HUES48 (cell line): ENCODE results near the gene FLNB.

Experiments used
- H3K27ac ChIP-seq: one replicate; pipeline ENCODE4 v1.7.0; 2013; ENCODE audit warnings: low read depth, low read length, inconsistent platforms
- H3K27me3 ChIP-seq: 2 replicates; pipeline ENCODE4 v1.6.1; 2013; ENCODE audit warnings: mild to moderate bottlenecking, low read length; ENCODE audit not compliant: control insufficient read depth, insufficient read depth
- H3K36me3 ChIP-seq: 2 replicates; pipeline ENCODE4 v1.6.1; 2013; ENCODE audit warnings: low read length; ENCODE audit not compliant: control insufficient read depth, insufficient read depth
- H3K4me1 ChIP-seq: 2 replicates; pipeline ENCODE4 v1.6.1; 2013; ENCODE audit warnings: mild to moderate bottlenecking, low read length; ENCODE audit not compliant: control insufficient read depth, insufficient read depth
- H3K4me3 ChIP-seq: 2 replicates; pipeline ENCODE4 v1.5.1; 2013; ENCODE audit warnings: mild to moderate bottlenecking, low read depth, low read length
- H3K9ac ChIP-seq: 2 replicates; pipeline ENCODE4 v1.6.1; 2013; ENCODE audit warnings: mild to moderate bottlenecking, low read depth, low read length, moderate library complexity
- H3K9me3 ChIP-seq: 2 replicates; pipeline ENCODE4 v1.6.1; 2013; ENCODE audit warnings: low read length; ENCODE audit not compliant: control insufficient read depth, insufficient read depth

Gene FLNB

DNA sequence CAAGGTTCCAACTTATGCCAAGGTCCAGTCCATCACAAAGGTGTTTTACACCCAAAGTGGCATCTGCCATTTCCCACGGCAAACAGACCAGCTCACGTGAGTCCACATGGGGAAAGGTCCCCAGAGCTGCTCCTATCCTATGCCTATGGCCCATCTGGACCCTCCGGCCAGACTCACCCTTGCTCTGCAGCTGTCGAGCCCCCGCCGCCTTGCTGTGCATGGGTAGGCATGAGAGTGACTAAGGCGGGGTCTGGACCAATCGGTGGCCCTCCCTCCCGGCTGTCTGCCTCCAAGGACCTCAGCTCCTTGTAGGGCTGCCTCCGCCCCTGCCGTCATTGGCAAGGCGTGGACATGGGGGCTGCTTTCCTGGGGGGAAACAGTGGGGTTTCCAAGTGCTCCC, 175.7 kb downstream of the FLNB start:
- H3K27ac ChIP-seq, result no peak overlapping the region
- H3K9ac ChIP-seq, result no peak overlapping the region
- H3K4me3 ChIP-seq, result no peak overlapping the region
- peaks cover under 1% of the 10 kb centered on the region; the same call in 1 of the 2 replicates for H3K4me1 ChIP-seq
- H3K36me3 ChIP-seq, result no peaks in the 10 kb centered on the region
- H3K9me3 ChIP-seq, result no peaks in the 10 kb centered on the region
- 0 out of 2 replicates have a peak, but pooled peaks cover under 1% of the 10 kb centered on the region for H3K27me3 ChIP-seq

DNA sequence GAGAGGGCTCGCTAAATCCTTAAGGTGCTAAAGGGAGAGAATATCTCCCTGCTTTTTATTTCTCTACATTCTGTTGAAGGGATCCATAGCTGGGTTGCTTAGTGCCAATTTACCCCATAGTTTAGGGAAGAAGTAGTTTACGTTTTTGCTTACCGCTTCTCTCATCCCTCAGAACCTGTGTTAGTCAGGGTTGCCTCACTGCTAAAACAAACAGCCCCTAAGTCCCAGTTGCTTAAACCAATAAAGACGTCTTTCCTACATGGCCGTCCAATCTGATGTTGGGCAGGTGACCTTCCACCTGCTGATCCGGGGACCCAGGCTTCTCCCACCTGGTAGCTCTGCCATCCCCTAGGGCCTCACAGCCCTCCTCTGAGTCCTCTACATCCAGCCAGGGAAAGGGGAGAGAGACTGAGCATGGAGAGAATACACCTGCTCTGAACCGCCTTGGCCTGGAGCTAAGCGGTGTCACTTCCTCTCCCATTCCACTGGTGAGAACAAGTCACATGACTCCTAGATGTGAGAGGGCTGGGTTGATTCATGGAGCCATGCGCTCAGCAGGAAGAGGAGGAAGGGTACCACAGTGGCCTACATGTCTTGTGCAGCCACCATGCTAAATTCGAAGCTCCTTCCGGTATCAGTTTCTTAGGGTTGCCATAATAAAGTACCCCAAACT, 176.2 kb downstream of the FLNB start:
- H3K9ac ChIP-seq, result no peak overlapping the region
- no peaks in the 10 kb centered on the region for H3K36me3 ChIP-seq
- no peaks in the 10 kb centered on the region for H3K27me3 ChIP-seq
- H3K9me3 ChIP-seq, result no peaks in the 10 kb centered on the region
- no peak overlapping the region for H3K27ac ChIP-seq
- peaks cover 5% of the 10 kb centered on the region; the same call in 1 of the 2 replicates for H3K4me1 ChIP-seq
- H3K4me3 ChIP-seq, result no peak overlapping the region

DNA sequence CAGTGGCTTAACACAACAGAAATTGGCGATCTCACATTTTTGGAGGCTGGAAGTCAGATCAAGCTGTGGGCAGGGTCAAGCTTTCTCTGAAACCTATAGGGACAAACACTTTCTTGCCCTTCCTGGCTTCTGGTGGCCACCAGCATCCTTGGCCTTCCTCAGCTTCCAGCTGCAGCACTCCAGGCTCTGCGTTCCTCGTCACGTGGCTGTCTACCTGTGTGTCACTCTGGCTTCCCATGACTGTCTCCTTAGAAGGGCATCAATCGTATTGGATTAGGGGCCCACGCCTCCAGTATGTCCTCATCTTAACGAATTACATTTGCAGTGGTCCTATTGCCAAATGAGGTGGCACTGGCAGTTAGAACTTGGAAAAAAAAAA, 176.7 kb downstream of the FLNB start:
- no peaks in the 10 kb centered on the region for H3K36me3 ChIP-seq
- peaks cover 5% of the 10 kb centered on the region; the same call in 1 of the 2 replicates for H3K4me1 ChIP-seq
- H3K27me3 ChIP-seq, result no peaks in the 10 kb centered on the region
- H3K9me3 ChIP-seq, result no peaks in the 10 kb centered on the region
- H3K9ac ChIP-seq, result no peak overlapping the region
- no peak overlapping the region for H3K4me3 ChIP-seq
- H3K27ac ChIP-seq, result no peak overlapping the region

DNA sequence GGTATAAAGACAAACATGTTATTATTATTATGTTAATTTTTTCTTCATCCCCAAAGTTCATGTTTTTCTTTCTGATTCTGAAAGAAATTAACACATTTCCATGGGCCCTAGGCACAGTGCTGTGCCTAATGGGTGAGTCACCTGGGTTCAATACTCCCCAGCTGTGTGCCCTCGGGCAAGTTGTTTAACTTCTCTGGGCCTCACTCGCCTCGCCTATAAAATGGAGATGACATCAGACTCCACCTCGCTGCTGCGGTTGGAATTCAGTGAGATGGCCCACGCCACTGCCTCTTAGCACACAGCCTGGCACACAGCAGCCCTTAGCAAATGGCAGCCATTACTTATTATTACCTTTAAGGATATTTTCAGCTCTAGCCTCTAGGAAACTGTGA, 179.9 kb downstream of the FLNB start:
- no peak overlapping the region for H3K9ac ChIP-seq
- H3K4me3 ChIP-seq, result no peak overlapping the region
- H3K4me1 ChIP-seq, result peaks cover 5% of the 10 kb centered on the region; the same call in 1 of the 2 replicates
- H3K27ac ChIP-seq, result no peak overlapping the region
- no peaks in the 10 kb centered on the region for H3K9me3 ChIP-seq
- no peaks in the 10 kb centered on the region for H3K27me3 ChIP-seq
- no peaks in the 10 kb centered on the region for H3K36me3 ChIP-seq

DNA sequence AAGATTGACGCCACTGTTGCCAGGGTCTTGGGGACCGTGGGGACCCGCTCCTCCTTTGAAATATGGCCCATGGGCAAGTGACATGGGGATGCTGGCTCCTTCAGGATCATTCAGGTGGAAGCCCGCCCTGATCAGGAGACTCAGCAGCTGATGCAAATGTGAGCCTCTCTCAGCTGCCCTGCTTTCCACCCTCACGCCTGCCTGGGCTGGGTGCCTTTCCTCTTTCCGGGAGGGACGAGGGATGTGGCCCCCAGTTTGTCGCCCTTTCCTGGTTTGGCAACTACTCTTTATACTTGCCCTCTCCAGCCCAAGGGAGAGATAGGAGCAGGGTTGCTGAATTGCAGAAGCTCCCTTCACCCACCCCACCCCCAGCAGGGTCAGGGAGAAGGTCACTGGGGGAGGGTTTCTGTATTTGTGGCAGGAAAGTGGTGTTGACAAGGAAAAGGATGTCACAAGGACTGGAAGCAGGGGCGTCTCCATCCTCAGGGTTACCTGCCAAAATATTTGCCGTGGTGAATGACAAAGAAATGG, 180.8 kb downstream of the FLNB start:
- Histone ChIP-seq H3K27ac (no peak overlapping the region), H3K27me3 (no peaks in the 10 kb centered on the region), H3K9me3 (no peaks in the 10 kb centered on the region)

DNA sequence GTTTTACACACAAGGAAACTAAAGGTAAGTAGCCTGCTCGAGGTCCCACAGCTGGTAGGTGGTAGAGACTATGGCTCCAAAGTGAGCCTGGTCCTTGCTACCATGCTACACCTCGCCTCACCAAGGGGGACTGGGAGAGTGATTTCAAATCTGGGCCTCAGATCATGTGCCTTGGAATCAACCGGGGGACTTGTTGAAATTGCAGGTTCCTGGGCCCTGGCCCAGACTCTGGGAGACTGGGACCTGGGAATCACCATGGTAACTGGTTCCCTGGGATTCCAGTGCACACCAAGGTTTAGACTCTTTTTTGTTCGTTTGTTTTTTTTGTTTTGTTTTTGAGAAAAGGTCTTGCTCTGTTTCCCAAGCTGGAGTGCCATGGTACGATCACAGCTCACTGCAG, 181.5 kb downstream of the FLNB start:
- peaks cover 5% of the 10 kb centered on the region; the same call in 1 of the 2 replicates for H3K4me1 ChIP-seq

More for the DNA sequence above, 180.8 kb downstream of the FLNB start:
- H3K36me3 ChIP-seq, result no peaks in the 10 kb centered on the region
- H3K4me1 ChIP-seq, result peaks cover 5% of the 10 kb centered on the region; the same call in 1 of the 2 replicates
- H3K9ac ChIP-seq, result no peak overlapping the region
- H3K4me3 ChIP-seq, result no peak overlapping the region

DNA sequence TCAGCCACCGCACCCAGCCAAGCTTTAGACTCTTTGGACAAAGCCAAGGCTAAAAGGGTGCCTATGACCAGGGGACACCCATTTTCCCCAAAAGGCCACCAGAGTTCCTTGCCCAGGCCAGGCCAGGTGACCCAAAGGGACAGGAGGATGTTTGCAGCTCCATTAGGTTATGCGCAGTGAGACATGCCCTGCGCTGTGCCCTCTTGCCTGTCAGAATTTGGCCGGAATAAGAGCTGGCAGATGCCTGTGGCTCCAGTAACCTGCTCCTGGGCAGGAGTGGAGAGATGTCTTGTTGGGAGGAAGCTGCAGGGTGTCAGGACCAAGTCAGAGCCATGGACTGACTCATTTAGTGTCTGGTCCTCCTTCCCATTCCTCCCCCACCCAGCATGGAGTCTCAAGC, 182.1 kb downstream of the FLNB start:
- H3K9ac ChIP-seq, result no peak overlapping the region
- no peaks in the 10 kb centered on the region for H3K9me3 ChIP-seq
- H3K27ac ChIP-seq, result no peak overlapping the region
- no peaks in the 10 kb centered on the region for H3K36me3 ChIP-seq
- no peaks in the 10 kb centered on the region for H3K27me3 ChIP-seq
- H3K4me3 ChIP-seq, result no peak overlapping the region
- H3K4me1 ChIP-seq, result peaks cover 5% of the 10 kb centered on the region; the same call in 1 of the 2 replicates

More for the DNA sequence above, 181.5 kb downstream of the FLNB start:
- Histone ChIP-seq H3K27ac (no peak overlapping the region), H3K4me3 (no peak overlapping the region), H3K36me3 (no peaks in the 10 kb centered on the region), H3K9ac (no peak overlapping the region), H3K9me3 (no peaks in the 10 kb centered on the region), H3K27me3 (no peaks in the 10 kb centered on the region)

DNA sequence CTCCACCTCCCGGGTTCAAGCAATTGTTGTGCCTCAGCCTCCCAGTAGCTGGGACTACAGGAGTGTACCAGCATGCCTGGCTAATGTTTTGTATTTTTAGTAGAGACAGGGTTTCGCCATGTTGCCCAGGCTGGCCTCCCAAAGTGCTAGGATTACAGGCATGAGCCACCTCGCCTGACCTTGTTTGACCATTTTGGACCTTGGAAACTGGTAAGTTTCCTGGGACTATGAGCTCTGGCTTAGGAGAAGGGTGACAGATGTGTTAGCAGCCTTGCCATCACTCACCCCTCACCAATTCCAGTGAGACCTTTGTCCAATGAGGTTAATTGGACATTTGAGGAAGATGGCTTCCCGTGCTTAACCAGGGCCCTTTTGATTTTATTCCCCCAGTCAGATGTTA, 182.7 kb downstream of the FLNB start:
- peaks cover 5% of the 10 kb centered on the region; the same call in 1 of the 2 replicates for H3K4me1 ChIP-seq
- no peaks in the 10 kb centered on the region for H3K36me3 ChIP-seq
- no peak overlapping the region for H3K4me3 ChIP-seq
- H3K27me3 ChIP-seq, result no peaks in the 10 kb centered on the region
- no peak overlapping the region for H3K27ac ChIP-seq
- no peak overlapping the region for H3K9ac ChIP-seq
- no peaks in the 10 kb centered on the region for H3K9me3 ChIP-seq

DNA sequence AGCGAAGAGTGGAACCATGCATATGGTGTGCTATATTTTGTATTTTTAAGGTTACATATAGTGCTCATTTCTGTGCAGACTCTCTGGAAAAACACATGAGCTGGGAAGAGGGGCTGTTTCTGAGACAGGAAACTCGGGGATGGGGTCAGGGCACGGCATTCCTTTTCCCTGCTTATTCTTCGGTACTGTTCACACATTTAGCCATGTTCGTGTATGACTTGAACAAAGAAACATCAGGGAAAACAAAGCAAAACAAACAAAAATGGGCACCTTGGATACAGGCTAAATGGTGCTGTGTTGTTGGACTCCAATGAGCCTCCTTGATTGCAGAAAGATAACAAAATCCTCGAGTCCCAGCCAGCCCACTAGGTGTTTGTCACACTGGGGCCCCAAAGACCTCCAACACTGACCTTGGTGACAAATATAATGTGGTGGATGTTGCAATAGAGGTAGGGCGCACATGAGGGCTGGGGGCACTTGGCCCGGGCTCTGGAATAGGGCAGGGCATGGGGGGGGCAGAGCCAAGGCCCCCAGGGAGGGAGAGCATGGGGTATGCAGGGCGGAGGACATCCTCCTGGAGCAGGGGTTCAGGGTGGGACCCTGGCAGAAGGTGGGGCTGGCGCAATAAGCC, 183.3 kb downstream of the FLNB start:
- Histone ChIP-seq H3K9me3 (no peaks in the 10 kb centered on the region), H3K9ac (no peak overlapping the region), H3K4me1 (peaks cover 5% of the 10 kb centered on the region; the same call in 1 of the 2 replicates), H3K27me3 (no peaks in the 10 kb centered on the region), H3K27ac (no peak overlapping the region), H3K4me3 (no peak overlapping the region), H3K36me3 (no peaks in the 10 kb centered on the region)

DNA sequence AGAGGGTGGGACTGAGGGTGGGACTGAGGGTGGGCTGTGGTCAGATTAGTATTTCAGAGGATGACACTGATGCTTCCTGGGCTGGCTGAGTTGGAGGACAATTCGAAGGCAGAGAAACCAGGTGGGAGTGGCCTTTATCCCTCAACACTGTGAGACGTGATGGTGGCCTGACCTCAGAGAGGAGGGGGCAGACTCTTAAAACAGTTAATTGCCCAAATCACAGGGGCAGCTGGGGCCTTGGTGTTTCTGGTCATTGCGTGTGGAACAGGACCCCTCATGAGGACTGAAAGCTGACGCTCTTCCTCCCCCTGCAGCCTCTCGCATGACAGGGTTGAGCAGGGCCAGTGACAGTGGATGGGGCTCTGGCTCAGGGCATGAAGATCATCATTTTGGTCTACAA, 183.8 kb downstream of the FLNB start:
- no peaks in the 10 kb centered on the region for H3K36me3 ChIP-seq
- no peak overlapping the region for H3K27ac ChIP-seq
- H3K27me3 ChIP-seq, result no peaks in the 10 kb centered on the region
- no peak overlapping the region for H3K9ac ChIP-seq
- no peak overlapping the region for H3K4me3 ChIP-seq
- H3K9me3 ChIP-seq, result no peaks in the 10 kb centered on the region
- peaks cover 5% of the 10 kb centered on the region; the same call in 1 of the 2 replicates for H3K4me1 ChIP-seq
